Measurements from ENCODE around the gene RIMBP2.
"Not testable (repeated sequence)": the region's sequence is repeated elsewhere in the genome, so short reads cannot be mapped to it uniquely, and the experiment has no call there.

The RIMBP2 gene

GRCh38 chr12:130658145-130658911 lies 57.8 kb downstream of the RIMBP2 start:
- DNase-seq (no peak), ATAC-seq (no peak)

- DNase-seq (no peak), ATAC-seq (no peak)
Observed at GRCh38 chr12:130656411-130656810, 59.7 kb downstream of the RIMBP2 start.

- ATAC-seq (no peak), DNase-seq (no peak)
Observed at GRCh38 chr12:130655881-130656280, 60.2 kb downstream of the RIMBP2 start.

- DNase-seq (no peak), ATAC-seq (no peak)
Observed at GRCh38 chr12:130655010-130655409, 61.1 kb downstream of the RIMBP2 start.

- DNase-seq (no peak), ATAC-seq (no peak)
Observed at GRCh38 chr12:130651188-130651959, 64.7 kb downstream of the RIMBP2 start.

- ATAC-seq: no peak
Observed at GRCh38 chr12:130650131-130650530, 66.0 kb downstream of the RIMBP2 start.

GRCh38 chr12:130649101-130650045 lies 66.7 kb downstream of the RIMBP2 start:
- DNase-seq (no peak), ATAC-seq (no peak)

More at GRCh38 chr12:130650131-130650530, 66.0 kb downstream of the RIMBP2 start:
- DNase-seq: no peak

GRCh38 chr12:130647814-130648213 lies 68.3 kb downstream of the RIMBP2 start:
- ATAC-seq: no peak
- DNase-seq: no peak

- no peak for ATAC-seq
- DNase-seq: no peak
Observed at GRCh38 chr12:130646716-130647370, 69.3 kb downstream of the RIMBP2 start.

GRCh38 chr12:130646191-130646590 lies 69.9 kb downstream of the RIMBP2 start:
- ATAC-seq, DNase-seq: not testable (repeated sequence)

GRCh38 chr12:130645751-130646150 lies 70.3 kb downstream of the RIMBP2 start:
- ATAC-seq: no peak
- no peak for DNase-seq

- ATAC-seq (no peak), DNase-seq (no peak)
Observed at GRCh38 chr12:130644566-130644965, 71.5 kb downstream of the RIMBP2 start.

GRCh38 chr12:130644146-130644545 lies 72.0 kb downstream of the RIMBP2 start:
- DNase-seq (no peak), ATAC-seq (no peak)

- ATAC-seq (no peak), DNase-seq (no peak)
Observed at GRCh38 chr12:130642856-130643255, 73.2 kb downstream of the RIMBP2 start.

GRCh38 chr12:130641533-130642184 lies 74.4 kb downstream of the RIMBP2 start:
- no peak for ATAC-seq
- no peak for DNase-seq

- no peak for DNase-seq
- no peak for ATAC-seq
Observed at GRCh38 chr12:130640901-130641300, 75.2 kb downstream of the RIMBP2 start.

GRCh38 chr12:130640496-130640895 lies 75.6 kb downstream of the RIMBP2 start:
- DNase-seq (no peak), ATAC-seq (no peak)

GRCh38 chr12:130639476-130640424 lies 76.3 kb downstream of the RIMBP2 start:
- ATAC-seq (no peak), DNase-seq (no peak)

GRCh38 chr12:130636370-130636769 lies 79.7 kb downstream of the RIMBP2 start:
- ATAC-seq (no peak), DNase-seq (no peak)

- ATAC-seq: no peak
Observed at GRCh38 chr12:130634866-130635265, 81.2 kb downstream of the RIMBP2 start.

More at GRCh38 chr12:130634866-130635265, 81.2 kb downstream of the RIMBP2 start:
- DNase-seq: no peak
